Smooth muscle cell (in vitro differentiated cells): ENCODE data around the gene SPSB2. TPM values are rescaled to one million over a fixed set of nuclear protein-coding genes. Genes with fewer than 3 reads are reported as not detected.

Source experiments
- DNase-seq: peaks from one replicate; lab custom pipeline; 2025; ENCODE audit not compliant: unreplicated experiment; lab: John Stamatoyannopoulos, UW
- H2AFZ ChIP-seq: fragments of 200-600 bp; sonication (generic); 2 replicates; pipeline ENCODE4 v1.6.0; 2016; ENCODE audit warnings: antibody characterized with exemption, low read depth, mild to moderate bottlenecking
- H3F3A ChIP-seq: fragments of 200-600 bp; sonication (generic); 2 replicates; pipeline ENCODE4 v1.6.0; 2017; ENCODE audit warnings: antibody characterized with exemption, low read depth
- H3K27ac ChIP-seq: fragments of 200-600 bp; sonication (generic); 2 replicates; pipeline ENCODE4 v1.5.1; 2016; ENCODE audit warnings: low read depth, mild to moderate bottlenecking
- H3K27me3 ChIP-seq: fragments of 200-600 bp; sonication (generic); 2 replicates; pipeline ENCODE4 v1.6.1; 2016; ENCODE audit warnings: low read depth, mild to moderate bottlenecking
- H3K36me3 ChIP-seq: fragments of 200-600 bp; sonication (generic); 2 replicates; pipeline ENCODE4 v1.5.1; 2016; ENCODE audit warnings: low read depth
- H3K4me1 ChIP-seq: fragments of 200-600 bp; sonication (generic); 2 replicates; pipeline ENCODE4 v1.5.1; 2016; ENCODE audit warnings: low read depth
- H3K4me2 ChIP-seq: fragments of 200-600 bp; sonication (generic); 2 replicates; pipeline ENCODE4 v1.6.0; 2016; ENCODE audit warnings: mild to moderate bottlenecking
- H3K4me3 ChIP-seq: fragments of 200-600 bp; sonication (generic); 2 replicates; pipeline ENCODE4 v1.5.1; 2016; ENCODE audit warnings: mild to moderate bottlenecking
- H3K79me2 ChIP-seq: fragments of 200-600 bp; sonication (generic); 2 replicates; pipeline ENCODE4 v1.6.0; 2016; ENCODE audit warnings: low read depth, mild to moderate bottlenecking
- H3K9ac ChIP-seq: fragments of 200-600 bp; sonication (generic); 2 replicates; pipeline ENCODE4 v1.6.0; 2016; ENCODE audit warnings: low read depth
- H3K9me3 ChIP-seq: fragments of 200-600 bp; sonication (generic); replicated peaks from 2 replicates; pipeline ENCODE4 v1.5.1; 2016; ENCODE audit warnings: low read depth
- H4K20me1 ChIP-seq: fragments of 200-600 bp; sonication (generic); 2 replicates; pipeline ENCODE4 v1.6.0; 2016; ENCODE audit warnings: low read depth
- WGBS: methylation state at CpG from one replicate; pipeline ENCODE4 v1.1.7; 2016; ENCODE audit warnings: low lambda C conversion rate; 5-methylcytosine and 5-hydroxymethylcytosine counted together
- polyA plus RNA-seq: library from polyadenylated mRNA; unstranded; fragments of >200 nt; fragmentation: Nextera tagmentation; extraction: Ambion mirVana; gene quantifications from 2 replicates; pipeline ENCODE4 v1.2.1, GENCODE V29; 2016
- total RNA-seq: library from RNA; depleted of rRNA; stranded (reverse); fragments of >200 nt; gene quantifications from 2 replicates; pipeline ENCODE4 v1.2.3, GENCODE V29; 2014
- TF ChIP-seq, protein P1 (sequence below): fragments of 200-600 bp; sonication (generic); IDR thresholded peaks from 2 replicates; pipeline ENCODE4 v1.5.1; 2017; ENCODE audit warnings: borderline replicate concordance, mild to moderate bottlenecking, antibody characterized with exemption; ENCODE audit not compliant: insufficient read depth, poor library complexity, severe bottlenecking

SPSB2 gene
- total and polyA plus RNA-seq, 2 experiments from 2014 or later = 2.5 to 5.9 TPM

DNA sequence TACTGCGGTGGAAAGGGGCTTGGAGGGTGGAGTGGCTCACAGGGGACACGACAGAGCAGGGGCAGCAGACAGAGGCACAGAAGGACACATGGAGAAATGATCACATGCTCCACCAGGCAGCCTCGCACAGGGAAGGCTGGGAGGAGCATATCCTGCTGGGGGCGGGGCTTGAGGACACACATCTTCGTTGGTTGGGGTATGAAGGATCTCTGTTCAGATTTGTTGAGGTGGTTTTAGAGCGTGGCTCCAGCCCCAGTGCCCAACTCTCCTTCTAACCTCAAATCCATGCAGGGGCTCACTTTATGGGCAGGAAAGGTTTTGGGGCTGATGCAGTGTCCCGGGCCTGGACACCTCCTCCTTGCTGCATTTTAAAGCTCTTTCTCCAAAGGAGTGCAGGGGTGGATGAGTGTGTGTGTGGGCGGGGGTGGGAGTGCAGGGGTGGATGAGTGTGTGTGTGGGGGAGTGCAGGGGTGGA lies 45.6 kb downstream of the SPSB2 start:
- H2AFZ ChIP-seq = no peak overlapping the region

DNA sequence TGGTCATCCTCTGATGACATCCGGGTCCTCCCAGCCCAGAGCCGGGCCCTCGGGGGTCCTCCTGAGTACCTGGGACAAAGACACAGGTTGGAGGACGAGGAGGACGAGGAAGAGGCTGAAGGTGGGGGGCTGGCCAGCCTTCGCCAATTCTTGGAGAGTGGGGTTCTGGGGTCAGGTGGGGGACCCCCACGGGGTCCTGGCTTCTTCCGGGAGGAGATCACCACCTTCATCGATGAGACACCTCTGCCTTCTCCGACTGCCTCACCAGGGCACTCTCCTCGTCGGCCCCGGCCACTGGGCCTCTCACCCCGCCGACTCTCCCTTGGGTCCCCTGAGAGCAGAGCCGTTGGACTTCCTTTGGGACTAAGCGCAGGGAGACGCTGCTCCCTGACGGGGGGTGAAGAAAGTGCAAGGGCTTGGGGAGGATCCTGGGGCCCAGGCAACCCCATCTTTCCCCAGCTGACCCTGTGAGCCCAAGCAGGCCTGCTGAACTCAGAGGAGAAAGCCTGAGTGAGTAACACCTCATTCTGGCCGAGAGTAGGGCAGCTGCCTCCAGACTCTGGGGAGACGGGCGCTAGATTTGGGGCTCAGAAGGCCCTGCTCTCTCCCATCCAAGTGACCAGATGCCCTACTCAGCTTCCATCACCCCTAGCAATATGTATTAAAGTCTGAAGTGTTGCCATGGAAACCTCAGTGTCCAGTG lies 46.2 kb downstream of the SPSB2 start:
- Histone ChIP-seq H2AFZ (no peak overlapping the region), H3K4me2 (peak overlapping the region; percentile 42), H3K27me3 (peaks cover 5% of the 10 kb centered on the region), H3F3A (no peaks in the 10 kb centered on the region), H3K36me3 (no peaks in the 10 kb centered on the region), H3K27ac (no peak overlapping the region), H3K9ac (no peak overlapping the region), H3K4me3 (no peak overlapping the region), H3K4me1 (peaks cover 19% of the 10 kb centered on the region), H4K20me1 (peaks cover 10% of the 10 kb centered on the region), H3K79me2 (peaks cover 10% of the 10 kb centered on the region), H3K9me3 (no peaks in the 10 kb centered on the region)
- 90% methylated on average over 20 of the region's 22 CpGs for WGBS
- DNase-seq = no peak
- TF ChIP-seq, protein P1, sequence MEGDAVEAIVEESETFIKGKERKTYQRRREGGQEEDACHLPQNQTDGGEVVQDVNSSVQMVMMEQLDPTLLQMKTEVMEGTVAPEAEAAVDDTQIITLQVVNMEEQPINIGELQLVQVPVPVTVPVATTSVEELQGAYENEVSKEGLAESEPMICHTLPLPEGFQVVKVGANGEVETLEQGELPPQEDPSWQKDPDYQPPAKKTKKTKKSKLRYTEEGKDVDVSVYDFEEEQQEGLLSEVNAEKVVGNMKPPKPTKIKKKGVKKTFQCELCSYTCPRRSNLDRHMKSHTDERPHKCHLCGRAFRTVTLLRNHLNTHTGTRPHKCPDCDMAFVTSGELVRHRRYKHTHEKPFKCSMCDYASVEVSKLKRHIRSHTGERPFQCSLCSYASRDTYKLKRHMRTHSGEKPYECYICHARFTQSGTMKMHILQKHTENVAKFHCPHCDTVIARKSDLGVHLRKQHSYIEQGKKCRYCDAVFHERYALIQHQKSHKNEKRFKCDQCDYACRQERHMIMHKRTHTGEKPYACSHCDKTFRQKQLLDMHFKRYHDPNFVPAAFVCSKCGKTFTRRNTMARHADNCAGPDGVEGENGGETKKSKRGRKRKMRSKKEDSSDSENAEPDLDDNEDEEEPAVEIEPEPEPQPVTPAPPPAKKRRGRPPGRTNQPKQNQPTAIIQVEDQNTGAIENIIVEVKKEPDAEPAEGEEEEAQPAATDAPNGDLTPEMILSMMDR = no peak

More for the DNA sequence above, 45.6 kb downstream of the SPSB2 start:
- H3K9ac ChIP-seq = no peak overlapping the region
- no peaks in the 10 kb centered on the region for H3K9me3 ChIP-seq
- DNase-seq = peak; percentile 51
- H3K27ac ChIP-seq = no peak overlapping the region
- H4K20me1 ChIP-seq = peaks cover 10% of the 10 kb centered on the region
- peak overlapping the region; percentile 90 for H3K4me3 ChIP-seq
- TF ChIP-seq, protein P1 = no peak
- 3% methylated on average over 8 of the region's 8 CpGs for WGBS
- H3K4me1 ChIP-seq = peaks cover 16% of the 10 kb centered on the region
- no peaks in the 10 kb centered on the region for H3K36me3 ChIP-seq
- no peaks in the 10 kb centered on the region for H3F3A ChIP-seq
- peaks cover 5% of the 10 kb centered on the region for H3K27me3 ChIP-seq
- H3K79me2 ChIP-seq = peaks cover 10% of the 10 kb centered on the region
- peak overlapping the region; percentile 42 for H3K4me2 ChIP-seq

DNA sequence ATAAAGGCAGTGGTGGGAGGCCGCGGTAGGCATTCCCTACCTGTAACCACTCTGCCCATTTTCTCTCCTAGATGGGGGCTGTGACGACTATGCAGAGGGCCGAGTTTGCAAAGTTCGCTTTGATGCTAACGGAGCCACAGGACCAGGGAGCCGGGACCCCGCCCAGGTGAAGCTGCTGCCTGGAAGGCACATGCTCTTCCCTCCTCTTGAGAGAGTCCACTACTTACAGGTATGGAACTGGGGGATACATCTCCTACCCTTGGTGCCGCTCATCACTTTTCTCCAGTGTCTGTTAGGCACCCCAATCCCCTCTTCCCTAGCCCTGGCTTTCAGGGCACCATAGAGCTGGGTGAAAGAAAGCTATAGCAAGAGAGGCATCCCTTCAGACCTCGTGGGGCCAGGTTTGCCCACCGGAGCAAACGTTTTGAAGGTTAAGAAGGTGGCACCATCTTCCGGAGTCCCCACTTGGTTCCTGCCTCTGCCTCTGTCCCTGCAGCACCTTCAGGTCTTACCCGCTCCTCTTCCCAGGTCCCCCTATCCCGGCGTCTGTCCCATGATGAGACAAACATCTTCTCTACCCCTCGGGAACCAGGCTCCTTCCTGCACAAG lies 46.9 kb downstream of the SPSB2 start:
- Histone ChIP-seq H3K9me3 (no peaks in the 10 kb centered on the region), H3K27ac (no peak overlapping the region), H3K4me3 (no peak overlapping the region), H3K79me2 (peaks cover 10% of the 10 kb centered on the region), H4K20me1 (peaks cover 10% of the 10 kb centered on the region), H3K27me3 (peaks cover 5% of the 10 kb centered on the region), H3F3A (no peaks in the 10 kb centered on the region), H2AFZ (no peak overlapping the region), H3K4me2 (no peak overlapping the region), H3K4me1 (peaks cover 22% of the 10 kb centered on the region), H3K36me3 (no peaks in the 10 kb centered on the region), H3K9ac (no peak overlapping the region)
- TF ChIP-seq, protein P1 = no peak
- DNase-seq = no peak
- WGBS = 84% methylated on average over 17 of the region's 17 CpGs
